AG10803 (cell line): ENCODE results near the gene PTPN23.

Experiments
- DNase-seq: peaks from one replicate; pipeline ENCODE4 v3.0.0; 2010; ENCODE audit warnings: low read depth
- H3K4me3 ChIP-seq: 2 replicates; pipeline ENCODE4 v1.5.1; 2011; ENCODE audit warnings: mild to moderate bottlenecking, low read length, control low read depth
- TF ChIP-seq, protein P1 (sequence below): conservative IDR thresholded peaks from 2 replicates; pipeline ENCODE4 v1.5.1; 2011; ENCODE audit warnings: mild to moderate bottlenecking, low read length, control low read depth, inconsistent platforms

The PTPN23 gene

DNA sequence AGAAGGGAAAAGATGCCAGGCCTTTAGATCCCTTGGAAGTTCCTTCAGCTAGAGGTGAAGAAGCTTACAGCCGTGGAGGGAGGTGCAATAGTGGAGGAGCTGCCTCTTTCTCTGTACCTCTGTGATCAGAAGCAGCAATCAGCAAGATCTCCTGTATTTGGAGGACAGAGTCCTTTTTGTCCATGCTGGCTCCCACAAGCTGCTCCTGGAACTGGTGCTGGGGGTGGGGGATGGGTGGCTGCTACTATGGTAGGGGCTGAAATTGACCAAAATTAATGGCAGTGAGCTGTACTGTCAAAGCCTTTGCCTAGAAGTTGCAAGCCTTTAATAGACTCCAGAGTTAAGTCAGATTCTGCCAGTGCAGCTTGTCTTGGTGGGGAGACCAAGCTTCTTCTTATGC is 18.2 kb downstream of the PTPN23 start:
- DNase-seq = no peak
- H3K4me3 ChIP-seq = no peak overlapping the region
- TF ChIP-seq, protein P1, sequence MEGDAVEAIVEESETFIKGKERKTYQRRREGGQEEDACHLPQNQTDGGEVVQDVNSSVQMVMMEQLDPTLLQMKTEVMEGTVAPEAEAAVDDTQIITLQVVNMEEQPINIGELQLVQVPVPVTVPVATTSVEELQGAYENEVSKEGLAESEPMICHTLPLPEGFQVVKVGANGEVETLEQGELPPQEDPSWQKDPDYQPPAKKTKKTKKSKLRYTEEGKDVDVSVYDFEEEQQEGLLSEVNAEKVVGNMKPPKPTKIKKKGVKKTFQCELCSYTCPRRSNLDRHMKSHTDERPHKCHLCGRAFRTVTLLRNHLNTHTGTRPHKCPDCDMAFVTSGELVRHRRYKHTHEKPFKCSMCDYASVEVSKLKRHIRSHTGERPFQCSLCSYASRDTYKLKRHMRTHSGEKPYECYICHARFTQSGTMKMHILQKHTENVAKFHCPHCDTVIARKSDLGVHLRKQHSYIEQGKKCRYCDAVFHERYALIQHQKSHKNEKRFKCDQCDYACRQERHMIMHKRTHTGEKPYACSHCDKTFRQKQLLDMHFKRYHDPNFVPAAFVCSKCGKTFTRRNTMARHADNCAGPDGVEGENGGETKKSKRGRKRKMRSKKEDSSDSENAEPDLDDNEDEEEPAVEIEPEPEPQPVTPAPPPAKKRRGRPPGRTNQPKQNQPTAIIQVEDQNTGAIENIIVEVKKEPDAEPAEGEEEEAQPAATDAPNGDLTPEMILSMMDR = no peak

DNA sequence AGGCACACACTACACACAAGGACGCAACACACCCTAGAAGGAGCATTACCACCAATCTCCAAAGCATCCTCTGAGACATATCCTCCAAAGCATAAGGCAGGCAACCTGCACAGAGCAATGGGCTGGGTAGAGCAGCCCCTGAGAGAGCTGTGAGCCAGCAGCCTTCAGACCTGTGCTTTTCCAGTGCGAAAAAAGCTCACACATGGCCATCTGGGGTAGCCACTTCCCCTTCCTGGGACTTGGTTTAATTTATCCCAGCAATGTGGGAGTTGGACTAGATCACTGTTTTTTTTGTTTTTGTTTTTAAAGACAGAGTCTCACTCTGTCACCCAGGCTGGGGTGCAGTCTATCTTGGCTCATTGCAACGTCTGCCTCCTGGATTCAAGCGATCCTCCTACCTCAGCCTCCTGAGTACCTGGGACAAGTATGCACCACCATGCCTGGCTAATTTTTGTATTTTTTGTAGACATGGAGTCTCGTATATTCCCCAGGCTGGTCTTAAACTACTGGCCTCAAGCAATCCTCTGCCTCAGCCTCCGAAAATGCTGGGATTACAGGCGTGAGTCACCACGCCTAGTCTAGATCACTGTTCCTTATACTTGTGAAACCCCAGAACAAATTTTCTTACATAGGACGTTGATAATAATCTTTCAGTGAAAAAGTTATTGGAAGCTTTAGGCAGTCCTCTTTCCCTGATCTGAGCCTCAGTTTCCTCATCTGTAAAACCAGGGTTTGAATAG is 18.9 kb downstream of the PTPN23 start:
- no peak for DNase-seq
- TF ChIP-seq, protein P1 = no peak

DNA sequence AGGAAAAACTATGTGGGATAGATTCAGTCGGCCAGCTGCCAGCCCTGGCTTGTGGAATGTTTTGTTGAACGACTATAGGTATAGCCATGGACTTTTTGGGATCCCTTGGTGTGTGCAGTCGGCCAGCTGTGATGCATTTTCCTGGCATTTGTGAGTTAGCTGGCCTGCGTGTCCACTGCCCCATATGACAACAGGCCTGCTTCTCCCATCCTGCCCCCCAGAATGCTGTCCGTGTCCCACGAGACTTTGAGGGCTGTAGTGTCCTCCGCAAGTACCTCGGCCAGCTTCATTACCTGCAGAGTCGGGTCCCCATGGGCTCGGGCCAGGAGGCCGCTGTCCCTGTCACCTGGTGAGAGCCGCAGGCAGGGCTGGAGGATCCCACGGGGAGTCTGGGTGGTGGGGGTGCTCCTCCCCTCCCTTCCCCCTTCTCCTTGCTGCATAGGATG is 23.6 kb downstream of the PTPN23 start:
- H3K4me3 ChIP-seq = no peak overlapping the region
- TF ChIP-seq, protein P1 = no peak

More for the DNA sequence above, 18.9 kb downstream of the PTPN23 start:
- no peak overlapping the region for H3K4me3 ChIP-seq

DNA sequence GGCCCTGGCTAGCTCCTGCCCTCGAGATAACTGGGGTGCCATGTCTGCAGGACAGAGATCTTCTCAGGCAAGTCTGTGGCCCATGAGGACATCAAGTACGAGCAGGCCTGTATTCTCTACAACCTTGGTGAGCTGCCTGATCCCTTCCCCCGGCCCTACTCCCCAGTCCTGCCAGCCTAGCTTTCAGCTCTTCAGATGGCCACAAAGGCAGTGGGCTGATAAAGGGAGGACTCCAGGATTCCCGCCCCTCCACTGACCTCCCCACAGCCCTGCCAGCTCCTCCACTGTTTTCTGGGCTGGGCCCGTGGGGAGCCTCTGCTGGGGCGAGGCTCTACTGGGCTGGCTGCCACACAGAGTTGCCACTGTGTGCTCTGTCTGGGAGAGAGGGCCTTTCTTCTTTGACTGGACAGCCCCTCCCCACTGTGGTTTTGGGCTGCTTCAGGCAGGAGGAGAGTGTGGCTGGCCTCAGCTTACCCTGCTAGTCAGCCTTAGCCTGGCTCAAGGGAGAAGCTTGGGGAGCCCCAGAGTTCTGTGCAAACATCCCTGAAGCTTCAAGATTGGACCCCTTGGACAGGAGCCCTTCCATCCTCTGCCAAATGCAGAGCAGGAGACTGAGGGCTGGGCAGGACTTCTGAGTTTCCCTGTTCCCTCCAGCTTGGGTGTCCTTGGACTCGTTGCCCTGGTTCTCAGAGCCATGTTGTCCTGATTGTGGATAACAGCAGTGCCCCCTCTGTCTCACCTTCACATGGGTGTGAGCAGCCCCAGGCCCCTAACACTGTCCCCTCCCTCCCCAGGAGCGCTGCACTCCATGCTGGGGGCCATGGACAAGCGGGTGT is 24.4 kb downstream of the PTPN23 start:
- H3K4me3 ChIP-seq = no peak overlapping the region
- TF ChIP-seq, protein P1 = no peak
- DNase-seq = peak; percentile 42

More for the DNA sequence above, 23.6 kb downstream of the PTPN23 start:
- no peak for DNase-seq

DNA sequence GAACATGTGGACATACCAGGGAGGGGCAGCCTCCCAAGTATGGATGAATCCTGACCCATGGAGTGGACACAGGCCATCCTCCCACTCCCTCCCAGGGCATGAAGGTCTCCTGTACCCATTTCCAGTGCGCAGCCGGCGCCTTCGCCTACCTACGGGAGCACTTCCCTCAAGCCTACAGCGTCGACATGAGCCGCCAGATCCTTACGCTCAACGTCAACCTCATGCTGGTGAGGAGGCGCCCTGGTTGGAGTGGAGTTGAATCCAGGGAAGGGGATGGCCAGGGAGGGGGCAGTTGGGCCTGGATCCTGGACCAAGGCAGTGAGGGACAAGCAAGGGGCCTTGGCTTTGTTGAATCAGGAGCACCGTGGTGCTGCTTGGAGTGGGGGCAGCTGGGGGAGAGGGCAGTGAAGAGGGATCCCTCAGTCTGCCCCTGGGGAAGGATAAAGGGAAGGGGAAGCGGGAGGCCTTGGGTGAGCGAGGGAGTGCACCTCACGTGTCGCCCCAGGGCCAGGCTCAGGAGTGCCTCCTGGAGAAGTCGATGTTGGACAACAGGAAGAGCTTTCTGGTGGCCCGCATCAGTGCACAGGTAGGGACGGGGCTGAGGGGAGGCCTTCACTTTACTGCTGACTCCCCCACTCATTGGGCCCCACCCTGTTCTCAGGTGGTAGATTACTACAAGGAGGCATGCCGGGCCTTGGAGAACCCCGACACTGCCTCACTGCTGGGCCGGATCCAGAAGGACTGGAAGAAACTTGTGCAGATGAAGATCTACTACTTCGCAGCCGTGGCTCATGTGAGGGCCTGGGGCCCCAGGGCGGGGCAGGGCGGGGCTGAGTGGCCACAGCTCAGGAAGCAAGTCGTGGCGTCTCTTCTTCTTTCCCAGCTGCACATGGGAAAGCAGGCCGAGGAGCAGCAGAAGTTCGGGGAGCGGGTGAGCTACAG is 25.3 kb downstream of the PTPN23 start:
- TF ChIP-seq, protein P1 = no peak
- DNase-seq = no peak
- H3K4me3 ChIP-seq = no peak overlapping the region

DNA sequence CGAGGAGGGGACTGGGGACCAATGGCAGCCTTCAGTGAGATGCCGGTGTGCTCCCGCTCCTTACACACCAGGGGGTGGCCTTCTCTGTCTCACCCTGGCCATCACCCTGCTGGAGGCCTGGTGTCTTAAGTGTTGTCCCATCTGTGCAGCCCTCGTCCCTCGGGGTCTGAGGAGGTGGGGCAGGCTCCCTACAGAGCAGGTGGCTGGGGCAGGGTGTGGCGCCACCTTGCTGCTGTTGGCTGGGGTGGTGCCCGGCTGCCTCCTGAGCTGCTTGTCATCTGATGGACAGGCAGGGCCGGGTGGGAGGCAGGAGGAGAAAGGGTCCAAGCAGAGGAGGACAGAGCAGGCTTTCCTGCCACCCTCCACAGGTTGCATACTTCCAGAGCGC is 25.9 kb downstream of the PTPN23 start:
- TF ChIP-seq, protein P1 = no peak

More for the DNA sequence above, 25.9 kb downstream of the PTPN23 start:
- no peak for DNase-seq
- no peak overlapping the region for H3K4me3 ChIP-seq
